OCI-LY3 (cell line): ENCODE measurements around the gene SLC1A5.

Source experiments
- EZH2phosphoT487 ChIP-seq: fragments of 200-600 bp; shearing (Covaris generic); IDR thresholded peaks from 2 replicates; pipeline ENCODE4 v1.6.1; 2018; ENCODE audit warnings: antibody characterized with exemption, mixed run types, low read depth
- TF ChIP-seq, protein P1 (sequence below): fragments of 200-600, 300-600 bp; sonication (generic); IDR thresholded peaks from 2 replicates; pipeline ENCODE4 v1.5.1; 2014; ENCODE audit warnings: antibody characterized with exemption, low read length, low read depth

DNA sequence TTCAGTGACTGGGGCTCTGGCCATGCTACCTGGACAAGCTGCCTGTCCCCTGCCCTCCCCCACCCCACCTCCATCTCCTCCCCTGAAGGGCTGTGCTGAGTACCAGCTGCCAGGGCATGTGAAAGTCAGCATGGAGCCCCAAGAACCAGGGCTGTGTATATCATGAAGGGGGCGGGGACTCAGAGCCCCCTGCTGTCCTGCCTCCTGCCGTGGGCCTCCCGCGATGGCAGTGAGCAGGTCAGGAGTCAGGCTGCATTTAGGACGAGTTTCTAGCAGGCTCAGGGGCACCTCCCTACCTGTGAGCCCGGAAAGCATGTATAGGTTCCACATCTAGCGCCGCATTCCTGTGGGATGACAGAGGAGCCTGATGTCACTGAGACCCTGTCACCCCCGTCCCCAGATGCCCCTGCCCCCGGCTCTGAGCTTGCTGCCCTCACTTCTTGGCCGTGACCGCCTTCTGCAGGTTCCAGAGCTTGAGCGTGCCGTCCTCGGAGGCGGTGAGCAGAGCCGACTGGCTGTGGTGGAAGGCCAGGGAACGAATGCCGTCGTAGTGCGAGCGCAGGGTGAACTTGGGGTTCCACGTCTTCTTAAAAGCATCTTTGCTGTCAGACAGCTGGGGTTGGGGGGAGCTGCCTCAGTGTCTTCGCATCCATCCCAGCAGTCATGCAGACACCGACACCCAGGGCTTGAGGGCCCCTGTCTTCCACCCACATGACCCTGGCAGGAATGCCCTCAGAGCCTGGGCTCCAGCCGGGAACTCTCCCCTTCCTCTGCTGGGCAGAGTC, 63.2 kb downstream of the SLC1A5 start:
- TF ChIP-seq, protein P1, sequence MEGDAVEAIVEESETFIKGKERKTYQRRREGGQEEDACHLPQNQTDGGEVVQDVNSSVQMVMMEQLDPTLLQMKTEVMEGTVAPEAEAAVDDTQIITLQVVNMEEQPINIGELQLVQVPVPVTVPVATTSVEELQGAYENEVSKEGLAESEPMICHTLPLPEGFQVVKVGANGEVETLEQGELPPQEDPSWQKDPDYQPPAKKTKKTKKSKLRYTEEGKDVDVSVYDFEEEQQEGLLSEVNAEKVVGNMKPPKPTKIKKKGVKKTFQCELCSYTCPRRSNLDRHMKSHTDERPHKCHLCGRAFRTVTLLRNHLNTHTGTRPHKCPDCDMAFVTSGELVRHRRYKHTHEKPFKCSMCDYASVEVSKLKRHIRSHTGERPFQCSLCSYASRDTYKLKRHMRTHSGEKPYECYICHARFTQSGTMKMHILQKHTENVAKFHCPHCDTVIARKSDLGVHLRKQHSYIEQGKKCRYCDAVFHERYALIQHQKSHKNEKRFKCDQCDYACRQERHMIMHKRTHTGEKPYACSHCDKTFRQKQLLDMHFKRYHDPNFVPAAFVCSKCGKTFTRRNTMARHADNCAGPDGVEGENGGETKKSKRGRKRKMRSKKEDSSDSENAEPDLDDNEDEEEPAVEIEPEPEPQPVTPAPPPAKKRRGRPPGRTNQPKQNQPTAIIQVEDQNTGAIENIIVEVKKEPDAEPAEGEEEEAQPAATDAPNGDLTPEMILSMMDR = no peak
- TF ChIP-seq EZH2phosphoT487 = no peak
